ENCODE results near the gene FAM50A.

FAM50A gene

DNA sequence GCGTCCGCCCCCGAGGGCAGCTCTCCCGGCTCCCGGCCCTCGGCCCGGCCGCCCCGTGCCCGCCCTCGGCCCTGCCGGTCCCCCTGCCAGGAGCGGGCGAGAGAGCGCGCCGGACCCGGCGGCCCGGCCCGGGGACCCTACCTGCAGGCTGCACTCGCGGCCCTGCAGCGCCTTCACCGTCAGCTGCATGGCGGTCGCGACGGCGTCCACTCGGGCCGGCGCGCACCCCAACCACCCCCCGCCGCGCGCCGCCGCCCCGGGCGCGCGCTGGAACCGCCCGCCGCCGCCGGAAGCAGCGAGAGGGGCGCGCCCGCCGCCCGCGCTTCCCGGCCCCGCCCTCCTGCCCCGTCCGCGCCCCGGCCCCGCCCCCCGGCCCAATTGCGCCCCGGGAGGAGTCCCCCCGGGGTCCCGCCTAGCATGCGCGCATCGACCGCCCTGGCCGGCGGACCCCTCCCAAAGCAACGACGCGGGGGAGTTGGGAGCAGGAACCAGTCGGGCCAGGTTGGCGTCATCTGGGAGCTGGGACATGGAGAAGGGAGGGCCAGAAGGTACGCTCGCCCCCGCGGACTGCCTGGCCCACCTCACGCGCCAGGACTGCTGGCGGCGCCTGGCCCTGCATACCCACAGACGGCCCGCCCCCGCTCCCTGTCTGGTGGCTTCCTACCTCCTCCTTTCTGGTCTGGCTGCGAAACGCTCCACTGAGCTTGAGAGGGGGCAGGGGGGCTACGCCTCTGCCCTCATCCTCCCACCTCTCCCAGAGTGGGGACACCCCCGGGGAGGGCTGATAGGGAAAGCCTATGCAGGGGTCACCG is 42.7 kb downstream of the FAM50A start, which contains the start of gene UBL4A:
UBL4A (minus strand) TSS at position 220 of the 812 bp plus-strand sequence; CDS start at position 189, 31 bp downstream.
- peak within 1 kb of the TSS; percentile 59 for H3K4me3 ChIP-seq (ENCODE audit: low read depth, low read length)
- TF ChIP-seq, protein P1, sequence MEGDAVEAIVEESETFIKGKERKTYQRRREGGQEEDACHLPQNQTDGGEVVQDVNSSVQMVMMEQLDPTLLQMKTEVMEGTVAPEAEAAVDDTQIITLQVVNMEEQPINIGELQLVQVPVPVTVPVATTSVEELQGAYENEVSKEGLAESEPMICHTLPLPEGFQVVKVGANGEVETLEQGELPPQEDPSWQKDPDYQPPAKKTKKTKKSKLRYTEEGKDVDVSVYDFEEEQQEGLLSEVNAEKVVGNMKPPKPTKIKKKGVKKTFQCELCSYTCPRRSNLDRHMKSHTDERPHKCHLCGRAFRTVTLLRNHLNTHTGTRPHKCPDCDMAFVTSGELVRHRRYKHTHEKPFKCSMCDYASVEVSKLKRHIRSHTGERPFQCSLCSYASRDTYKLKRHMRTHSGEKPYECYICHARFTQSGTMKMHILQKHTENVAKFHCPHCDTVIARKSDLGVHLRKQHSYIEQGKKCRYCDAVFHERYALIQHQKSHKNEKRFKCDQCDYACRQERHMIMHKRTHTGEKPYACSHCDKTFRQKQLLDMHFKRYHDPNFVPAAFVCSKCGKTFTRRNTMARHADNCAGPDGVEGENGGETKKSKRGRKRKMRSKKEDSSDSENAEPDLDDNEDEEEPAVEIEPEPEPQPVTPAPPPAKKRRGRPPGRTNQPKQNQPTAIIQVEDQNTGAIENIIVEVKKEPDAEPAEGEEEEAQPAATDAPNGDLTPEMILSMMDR (IDR thresholded peaks at IDR 0.05; ENCODE audit: low read depth, low read length): no peak

DNA sequence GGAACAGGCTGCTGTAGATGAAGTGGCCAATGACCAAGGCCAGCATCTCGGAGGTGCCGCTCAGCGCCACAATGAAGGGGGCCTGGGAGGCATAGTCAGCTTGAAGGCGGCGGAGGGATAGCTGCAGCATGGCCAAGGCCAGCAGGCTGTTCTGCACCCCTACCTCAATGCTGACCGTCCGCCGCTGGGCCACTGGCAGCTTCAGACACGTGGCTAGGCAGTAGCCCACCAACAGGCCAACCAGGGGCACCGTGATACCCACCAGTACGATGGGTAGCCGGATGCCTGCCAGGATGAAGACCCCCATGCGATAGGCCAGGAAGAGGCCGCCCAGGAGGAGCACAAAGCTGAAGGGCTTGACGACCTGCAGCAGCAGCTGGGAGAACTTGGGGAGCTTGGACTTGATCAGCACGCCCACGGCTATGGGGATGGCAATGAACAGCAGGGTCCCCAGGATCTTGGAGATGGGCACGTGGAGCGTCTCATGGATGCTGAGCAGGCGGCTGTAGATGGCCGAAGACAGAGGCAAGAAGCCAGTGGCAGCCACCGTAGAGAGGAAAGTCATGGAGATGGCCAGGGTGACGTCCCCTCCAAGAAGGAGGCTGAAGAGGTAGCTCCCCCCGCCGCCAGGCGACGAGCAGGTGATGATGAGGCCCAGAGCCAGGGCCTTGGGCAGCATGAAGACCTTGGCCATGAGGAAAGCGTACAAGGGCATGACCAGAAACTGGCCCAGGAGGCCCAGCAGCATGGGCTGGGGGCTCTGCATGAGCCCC is 43.8 kb downstream of the FAM50A start:
- TF ChIP-seq, protein P1 (IDR thresholded peaks at IDR 0.05; ENCODE audit: low read depth, low read length): no peak
- H3K4me3 ChIP-seq (ENCODE audit: low read depth, low read length): no peak overlapping the region

DNA sequence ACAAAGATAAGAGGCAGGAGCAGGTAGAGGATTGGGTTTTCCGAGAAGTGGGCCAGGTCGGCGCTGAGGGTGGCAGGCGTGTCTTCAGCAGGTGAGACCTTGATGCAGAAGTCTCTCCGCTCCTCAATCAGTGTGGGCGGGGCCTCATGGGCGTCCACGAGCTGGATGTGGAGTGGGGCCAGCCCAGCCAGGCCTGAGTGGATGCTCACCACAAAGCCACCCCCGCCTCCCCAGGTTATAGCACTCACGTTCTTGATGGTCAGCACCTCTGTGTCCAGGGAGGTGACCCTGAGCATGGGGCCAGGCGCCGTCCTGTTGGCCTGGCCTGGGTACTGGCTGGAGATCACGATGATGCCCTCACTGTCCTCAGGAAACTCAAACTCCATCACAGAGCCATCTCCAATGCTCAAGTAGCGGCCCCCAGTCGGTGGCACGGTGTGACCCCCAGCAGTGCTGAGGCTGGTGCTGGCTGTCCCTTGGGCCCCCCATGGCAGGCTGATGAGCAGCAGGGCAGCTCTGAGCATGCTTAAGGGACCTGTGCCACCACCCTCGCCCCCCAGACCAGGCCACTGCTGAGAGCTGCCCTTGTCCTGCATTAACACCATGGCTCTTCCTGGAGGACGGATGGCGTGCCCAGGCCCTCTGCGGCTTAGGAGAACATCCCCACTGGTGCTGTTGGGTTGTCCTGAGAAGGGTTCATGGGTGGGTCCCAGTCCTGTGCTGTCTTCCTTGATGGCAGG is 44.6 kb downstream of the FAM50A start:
- TF ChIP-seq, protein P1 (IDR thresholded peaks at IDR 0.05; ENCODE audit: low read depth, low read length): no peak
- H3K4me3 ChIP-seq (ENCODE audit: low read depth, low read length): no peak overlapping the region

DNA sequence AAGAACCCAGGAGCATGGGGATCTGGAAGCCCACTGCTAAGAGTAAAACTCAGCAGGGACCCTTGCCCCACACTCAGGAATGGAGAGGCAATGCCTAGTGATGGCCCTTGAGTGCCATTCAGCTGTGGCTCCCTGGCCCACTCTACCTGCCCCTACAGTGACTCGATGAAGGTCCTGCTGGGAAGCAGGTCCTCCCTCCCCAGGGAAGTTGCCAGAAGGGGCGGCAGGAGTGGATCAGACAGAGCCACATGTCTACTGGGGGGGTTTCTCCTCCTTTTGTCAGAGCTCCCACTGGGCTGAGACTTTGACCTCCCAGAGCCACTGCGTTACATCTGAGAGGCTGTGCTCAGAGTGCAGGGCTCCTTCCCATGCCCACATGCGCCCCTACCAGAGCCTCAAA is 45.2 kb downstream of the FAM50A start:
- no peak overlapping the region for H3K4me3 ChIP-seq (ENCODE audit: low read depth, low read length)

DNA sequence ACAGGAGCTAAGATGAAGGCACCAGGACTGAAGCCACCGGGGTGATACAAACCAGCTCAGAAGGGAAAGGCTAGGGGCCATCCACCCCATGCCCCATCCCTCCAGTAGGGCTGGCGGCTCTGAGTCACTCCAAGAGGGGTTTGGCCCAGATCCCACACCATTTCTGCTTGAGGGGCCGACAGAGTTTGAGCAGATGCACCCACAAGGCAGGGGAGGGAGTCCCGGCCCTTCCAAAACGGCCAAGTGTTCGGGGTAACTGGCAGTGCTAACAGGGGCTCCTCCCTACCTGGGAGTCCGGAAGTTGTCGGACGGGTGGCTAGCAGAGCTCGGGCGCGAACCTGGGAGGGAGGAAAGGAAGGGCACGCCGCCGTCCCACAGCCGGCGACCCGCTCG is 46.1 kb downstream of the FAM50A start:
- TF ChIP-seq, protein P1 (IDR thresholded peaks at IDR 0.05; ENCODE audit: low read depth, low read length): no peak
- peak overlapping the region; percentile 61 for H3K4me3 ChIP-seq (ENCODE audit: low read depth, low read length)

More for the DNA sequence above, 45.2 kb downstream of the FAM50A start:
- TF ChIP-seq, protein P1 (IDR thresholded peaks at IDR 0.05; ENCODE audit: low read depth, low read length): no peak

DNA sequence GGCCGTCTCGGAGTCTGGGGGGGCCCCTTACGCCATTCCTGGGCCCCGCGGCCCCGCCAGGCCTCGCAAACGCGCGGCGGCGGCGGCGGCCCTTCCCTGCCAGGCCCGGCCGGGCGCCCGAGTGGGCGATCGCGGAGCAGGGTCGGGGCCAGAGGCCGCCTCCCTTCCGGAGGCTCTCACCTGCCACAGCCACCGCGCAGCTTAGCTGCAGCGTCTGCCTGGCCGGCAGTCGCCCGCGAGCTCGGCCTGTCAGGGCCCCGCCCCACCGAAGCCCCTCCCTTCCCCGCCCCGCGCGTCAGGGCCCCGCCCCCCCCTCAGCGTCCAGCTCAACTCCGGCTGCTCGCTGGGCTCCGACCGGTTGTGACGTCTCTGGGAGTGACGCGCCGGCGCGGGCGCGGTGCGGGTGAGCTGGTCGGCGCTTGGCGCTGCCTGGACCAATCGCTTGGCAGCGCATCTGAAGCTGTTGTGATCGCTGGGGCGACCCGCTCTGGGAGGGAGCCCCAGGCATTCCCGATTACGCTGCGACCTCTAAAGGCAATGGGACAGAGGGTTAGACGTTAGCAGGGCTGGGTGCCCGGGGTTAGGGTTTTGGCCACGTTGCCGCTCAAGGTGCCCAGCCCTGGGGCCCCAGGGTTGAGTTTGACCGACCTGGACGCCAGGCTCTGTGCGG is 46.6 kb downstream of the FAM50A start, which contains the start of gene SLC10A3:
SLC10A3 (minus strand) TSS at position 216 of the 670 bp plus-strand sequence. CDS start 1,689 bp downstream, outside the sequence.
- TF ChIP-seq, protein P1 (IDR thresholded peaks at IDR 0.05; ENCODE audit: low read depth, low read length): no peak
- H3K4me3 ChIP-seq (ENCODE audit: low read depth, low read length): peak within 1 kb of the TSS; percentile 61
